NB4 (cell line): Measurements from ENCODE around the gene GRHL3.

Experiments
- CTCF ChIP-seq: IDR thresholded peaks from one replicate; pipeline ENCODE4 v1.5.1; 2012; ENCODE audit warnings: low read depth, low read length
- POLR2A ChIP-seq: IDR thresholded peaks from 2 replicates; pipeline ENCODE4 v1.6.1; 2011; ENCODE audit warnings: mild to moderate bottlenecking; ENCODE audit not compliant: insufficient read length; ENCODE audit errors: extremely low read depth

GRCh38 chr1:24289937-24290595 lies 29.1 kb upstream of the GRHL3 start:
- no peak for TF ChIP-seq CTCF
- TF ChIP-seq POLR2A: no peak
